GM12891 (cell line): ENCODE data around the gene PRSS22.

Source experiments
- POLR2A ChIP-seq: IDR thresholded peaks from 2 replicates; pipeline ENCODE4 v1.6.1; 2011; ENCODE audit warnings: low read depth, low read length, control low read depth
- POLR2AphosphoS5 ChIP-seq: IDR thresholded peaks from 2 replicates; pipeline ENCODE4 v1.6.1; 2011; ENCODE audit warnings: low read depth, low read length, control low read depth
- POU2F2 ChIP-seq: IDR thresholded peaks from 2 replicates; pipeline ENCODE4 v1.6.1; 2011; ENCODE audit warnings: low read depth, mild to moderate bottlenecking, control low read depth, low read length, moderate library complexity
- TAF1 ChIP-seq: IDR thresholded peaks from 2 replicates; pipeline ENCODE4 v1.6.1; 2011; ENCODE audit warnings: low read depth, low read length, control low read depth

DNA sequence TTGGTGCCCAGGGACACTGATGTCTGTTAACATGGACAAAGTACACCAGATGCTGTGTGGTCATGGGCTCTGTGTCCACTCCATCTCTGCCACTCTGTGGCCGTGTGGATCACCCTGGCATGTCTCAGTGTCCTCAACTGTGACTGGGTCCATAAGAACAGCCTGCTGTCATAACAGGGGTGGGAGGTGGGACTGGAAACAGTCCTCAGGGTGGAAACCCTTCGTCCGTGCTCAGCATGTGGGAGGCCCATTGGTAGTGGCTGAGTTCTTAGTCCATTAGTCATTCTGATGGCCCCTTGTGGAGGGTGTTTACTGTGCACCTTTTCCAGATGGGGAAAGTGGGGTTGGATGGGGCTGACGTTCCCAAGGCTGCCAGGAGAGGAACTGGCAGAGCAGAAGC is 37.8 kb upstream of the PRSS22 start:
- no peak for TF ChIP-seq TAF1
- TF ChIP-seq POLR2AphosphoS5, result no peak
- no peak for TF ChIP-seq POLR2A
- no peak for TF ChIP-seq POU2F2
